Measurements from ENCODE around the gene KIF1B.

The KIF1B gene

GRCh38 chr1:10306435-10306834 is 96.1 kb downstream of the KIF1B start:
- no peak for TF ChIP-seq CTCF (conservative IDR thresholded peaks at IDR 0.05; ENCODE audit: low read depth, low read length)

GRCh38 chr1:10308001-10308400 is 97.6 kb downstream of the KIF1B start:
- H3K9ac ChIP-seq = no peak overlapping the region
- H4K20me1 ChIP-seq (ENCODE audit: insufficient read depth) = no peaks in the 10 kb centered on the region
- H3K27me3 ChIP-seq (ENCODE audit: insufficient read depth, low read depth) = no peaks in the 10 kb centered on the region
- no peak for TF ChIP-seq CTCF (conservative IDR thresholded peaks at IDR 0.05; ENCODE audit: low read depth, low read length)
- H3K4me1 ChIP-seq (ENCODE audit: low read depth, poor library complexity, severe bottlenecking) = no peaks in the 10 kb centered on the region
- H3K79me2 ChIP-seq (ENCODE audit: insufficient read depth, low read depth) = no peaks in the 10 kb centered on the region
- H3K4me2 ChIP-seq = no peak overlapping the region
- H2AFZ ChIP-seq (ENCODE audit: low read depth) = no peak overlapping the region
- no peak overlapping the region for H3K27ac ChIP-seq
- H3K36me3 ChIP-seq (ENCODE audit: insufficient read depth) = no peaks in the 10 kb centered on the region
- H3K4me3 ChIP-seq (IDR thresholded peaks at IDR 0.05; ENCODE audit: insufficient read depth, low read depth, low read length) = no peak overlapping the region

More at GRCh38 chr1:10306435-10306834, 96.1 kb downstream of the KIF1B start:
- Histone ChIP-seq H3K4me3 (IDR thresholded peaks at IDR 0.05; ENCODE audit: insufficient read depth, low read depth, low read length) (no peak overlapping the region), H3K79me2 (ENCODE audit: insufficient read depth, low read depth) (no peaks in the 10 kb centered on the region), H3K27me3 (ENCODE audit: insufficient read depth, low read depth) (no peaks in the 10 kb centered on the region), H3K4me1 (ENCODE audit: low read depth, poor library complexity, severe bottlenecking) (no peaks in the 10 kb centered on the region), H3K27ac (no peak overlapping the region), H3K9ac (no peak overlapping the region), H2AFZ (ENCODE audit: low read depth) (no peak overlapping the region), H4K20me1 (ENCODE audit: insufficient read depth) (no peaks in the 10 kb centered on the region), H3K36me3 (ENCODE audit: insufficient read depth) (no peaks in the 10 kb centered on the region), H3K4me2 (no peak overlapping the region)

DNA sequence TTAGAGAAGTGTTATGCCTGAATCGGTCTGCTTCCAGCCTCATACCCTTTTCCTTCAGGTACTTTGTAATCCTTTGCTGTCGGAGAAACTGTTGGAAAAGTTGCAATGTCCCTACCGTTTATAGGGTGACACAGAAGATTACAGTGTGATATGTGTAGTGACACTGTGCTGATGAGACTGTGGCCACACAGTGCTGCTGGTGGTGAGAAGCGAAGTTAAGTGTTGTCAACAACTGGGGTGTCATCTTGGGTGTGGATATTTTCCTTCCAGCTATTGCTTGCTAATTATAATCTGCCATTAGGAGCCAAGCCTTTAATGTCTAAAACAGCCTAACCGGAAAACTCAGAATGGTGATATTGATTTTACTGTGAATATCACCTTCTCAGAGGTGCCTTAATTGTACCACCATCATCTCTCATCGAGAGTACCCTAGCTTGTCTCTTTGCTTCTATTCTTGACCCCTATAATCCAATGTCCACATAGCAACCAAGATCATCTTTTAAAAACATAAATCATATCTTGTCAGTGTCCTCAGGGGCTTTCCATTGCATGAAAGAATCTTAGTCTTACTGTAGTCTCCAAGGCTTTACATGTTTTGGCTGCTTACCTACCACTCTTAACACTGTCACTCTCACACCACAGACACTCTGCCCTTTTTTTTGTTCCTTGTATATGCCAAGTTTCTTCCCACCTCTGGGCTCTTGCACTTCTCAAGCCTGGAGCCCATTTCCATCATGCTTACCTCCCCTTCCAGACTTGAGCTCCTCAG is 99.1 kb downstream of the KIF1B start:
- Histone ChIP-seq H3K27me3 (ENCODE audit: insufficient read depth, low read depth) (no peaks in the 10 kb centered on the region), H3K9ac (no peak overlapping the region), H3K4me3 (IDR thresholded peaks at IDR 0.05; ENCODE audit: insufficient read depth, low read depth, low read length) (no peak overlapping the region), H4K20me1 (ENCODE audit: insufficient read depth) (no peaks in the 10 kb centered on the region), H3K4me2 (no peak overlapping the region), H3K79me2 (ENCODE audit: insufficient read depth, low read depth) (no peaks in the 10 kb centered on the region), H3K4me1 (ENCODE audit: low read depth, poor library complexity, severe bottlenecking) (no peaks in the 10 kb centered on the region), H3K36me3 (ENCODE audit: insufficient read depth) (no peaks in the 10 kb centered on the region), H2AFZ (ENCODE audit: low read depth) (no peak overlapping the region), H3K27ac (no peak overlapping the region)
- TF ChIP-seq CTCF (conservative IDR thresholded peaks at IDR 0.05; ENCODE audit: low read depth, low read length) = no peak

GRCh38 chr1:10316752-10317151 is 106.4 kb downstream of the KIF1B start:
- Histone ChIP-seq H4K20me1 (ENCODE audit: insufficient read depth) (no peaks in the 10 kb centered on the region), H3K4me3 (IDR thresholded peaks at IDR 0.05; ENCODE audit: insufficient read depth, low read depth, low read length) (no peak overlapping the region), H3K9ac (no peak overlapping the region), H3K27ac (no peak overlapping the region), H2AFZ (ENCODE audit: low read depth) (no peak overlapping the region), H3K36me3 (ENCODE audit: insufficient read depth) (no peaks in the 10 kb centered on the region), H3K79me2 (ENCODE audit: insufficient read depth, low read depth) (no peaks in the 10 kb centered on the region), H3K4me1 (ENCODE audit: low read depth, poor library complexity, severe bottlenecking) (no peaks in the 10 kb centered on the region), H3K4me2 (no peak overlapping the region), H3K27me3 (ENCODE audit: insufficient read depth, low read depth) (no peaks in the 10 kb centered on the region)
- TF ChIP-seq CTCF (conservative IDR thresholded peaks at IDR 0.05; ENCODE audit: low read depth, low read length) = no peak

Measured in KMS-11 (cell line).